NCI-H2227 (cell line): ENCODE results near the gene AGPAT1.
A peak's percentile ranks its signal among the peaks of the same experiment; 100 is the strongest.
"Not testable (repeated sequence)": the region's sequence is repeated elsewhere in the genome, so short reads cannot be mapped to it uniquely, and the experiment has no call there.

ENCODE experiments used
- DNase-seq: peaks from one replicate; lab custom pipeline; 2025; ENCODE audit not compliant: unreplicated experiment; lab: John Stamatoyannopoulos, UW

Gene AGPAT1

DNA sequence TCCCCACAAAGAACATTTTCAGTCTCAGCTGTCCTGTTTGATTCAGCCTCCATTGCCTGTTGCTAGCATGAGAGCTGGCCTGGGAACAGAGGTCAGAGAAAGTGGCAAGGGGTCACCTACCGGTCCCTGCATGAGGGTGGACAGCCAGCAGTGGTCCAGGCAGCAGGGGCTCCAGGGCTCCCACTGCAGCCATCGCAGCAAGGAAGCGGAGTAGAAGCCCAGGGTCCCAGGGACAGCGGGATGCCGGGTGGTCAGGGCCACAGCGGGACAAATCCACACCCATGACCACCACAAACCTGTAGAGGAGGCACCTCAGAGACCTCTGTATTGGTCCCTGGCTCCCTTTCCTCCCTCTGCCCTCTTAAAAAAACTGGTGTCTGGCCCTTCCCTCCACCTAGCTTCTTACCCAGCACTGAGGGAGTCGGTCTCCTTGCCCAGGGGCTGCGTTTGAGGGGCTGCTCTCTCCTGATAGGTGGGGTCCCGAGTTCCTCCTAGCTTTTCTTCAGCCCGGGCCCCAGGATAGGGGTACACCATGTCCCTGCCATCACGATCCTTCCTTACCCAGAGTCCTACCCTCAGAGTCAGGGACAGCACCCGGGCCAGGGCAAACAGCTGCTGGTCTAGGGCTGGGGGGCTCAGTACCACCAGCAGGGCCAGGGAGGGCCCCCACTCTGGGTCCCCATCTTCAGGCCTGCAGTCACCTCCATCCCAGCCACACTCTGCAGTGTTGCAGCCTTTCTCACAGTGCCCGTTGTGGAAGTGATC lies 25.0 kb upstream of the AGPAT1 start:
- no peak for DNase-seq

DNA sequence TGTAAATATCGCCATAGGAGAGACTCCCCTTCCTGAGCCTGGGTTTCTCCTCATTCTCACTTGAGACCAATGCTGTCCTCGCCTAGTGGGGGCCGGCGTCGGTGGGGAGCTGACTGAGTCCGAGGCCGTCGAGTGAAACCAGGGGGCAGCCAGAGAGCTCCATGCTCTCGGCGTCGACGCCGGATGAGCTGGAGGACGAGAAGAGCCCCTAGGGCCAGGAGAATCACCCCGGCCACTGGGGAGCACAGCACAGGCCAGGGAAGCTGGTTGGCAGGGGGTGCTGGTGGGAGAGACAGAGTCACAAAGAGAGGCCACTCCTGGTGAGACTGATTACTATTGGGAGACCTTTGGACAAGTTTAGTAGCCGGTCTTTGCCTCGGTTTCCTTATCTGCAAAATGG lies 23.0 kb upstream of the AGPAT1 start:
- no peak for DNase-seq

DNA sequence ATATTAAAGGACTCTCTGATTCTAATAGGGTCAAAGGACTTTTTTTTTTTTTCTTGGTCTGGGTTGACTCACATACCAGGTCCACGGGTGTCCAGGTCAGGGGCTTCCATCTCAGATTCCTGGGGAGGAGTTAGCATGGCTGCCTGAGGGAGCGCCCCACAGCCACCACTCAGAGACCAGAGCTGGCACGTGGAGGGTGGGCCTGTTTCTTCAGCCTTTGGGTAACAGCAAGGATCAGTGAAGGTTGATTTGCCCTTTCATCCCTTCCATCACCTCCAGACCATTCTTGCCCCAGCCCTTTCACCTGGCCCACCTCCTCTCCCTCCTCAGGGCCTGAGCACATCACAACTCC lies 22.4 kb upstream of the AGPAT1 start:
- DNase-seq = no peak

DNA sequence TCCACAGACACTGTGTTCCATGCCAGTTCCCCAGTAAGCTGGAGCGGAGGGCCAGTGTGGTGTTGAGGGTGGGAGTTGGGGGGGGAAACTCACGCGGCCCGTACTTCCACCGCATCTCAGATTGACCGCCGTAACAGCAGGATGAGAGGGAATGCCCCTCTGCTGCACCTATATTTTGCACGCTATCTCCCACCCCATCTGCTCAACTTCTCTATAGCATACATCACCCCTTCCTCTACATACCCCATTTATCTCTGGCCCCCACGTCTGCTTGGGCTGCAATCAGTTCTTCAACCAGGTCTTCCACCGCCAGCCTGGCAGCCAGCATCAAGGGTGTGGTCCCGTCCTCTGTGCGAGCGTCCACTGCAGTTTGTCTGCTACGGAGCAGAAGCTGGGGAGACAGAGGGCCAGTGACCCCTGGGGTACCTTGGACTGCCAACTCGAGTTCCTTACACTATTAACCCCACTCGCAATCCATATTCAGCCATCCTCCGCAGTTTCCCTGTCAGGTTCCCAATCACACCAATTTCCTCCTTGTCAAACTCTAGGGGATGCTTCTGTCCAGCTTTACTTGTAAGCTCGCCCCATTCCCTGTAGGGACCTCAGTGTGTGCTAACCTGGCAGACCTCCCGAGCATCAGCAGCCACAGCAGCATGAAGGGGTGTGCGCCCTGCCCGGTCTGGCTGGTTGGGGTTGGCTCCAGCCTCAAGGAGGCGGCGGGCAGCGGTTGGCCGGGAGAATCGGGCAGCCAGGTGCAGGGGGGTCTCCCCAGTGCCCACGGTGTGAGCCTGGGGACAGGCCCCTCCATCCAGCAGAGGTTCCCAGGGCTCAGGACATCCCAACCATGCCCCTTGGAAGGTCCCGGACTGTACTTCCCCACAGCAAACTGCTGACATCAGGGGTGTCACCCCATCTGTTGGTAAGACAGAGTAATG lies 21.1 kb upstream of the AGPAT1 start:
- DNase-seq = peak; percentile 65

DNA sequence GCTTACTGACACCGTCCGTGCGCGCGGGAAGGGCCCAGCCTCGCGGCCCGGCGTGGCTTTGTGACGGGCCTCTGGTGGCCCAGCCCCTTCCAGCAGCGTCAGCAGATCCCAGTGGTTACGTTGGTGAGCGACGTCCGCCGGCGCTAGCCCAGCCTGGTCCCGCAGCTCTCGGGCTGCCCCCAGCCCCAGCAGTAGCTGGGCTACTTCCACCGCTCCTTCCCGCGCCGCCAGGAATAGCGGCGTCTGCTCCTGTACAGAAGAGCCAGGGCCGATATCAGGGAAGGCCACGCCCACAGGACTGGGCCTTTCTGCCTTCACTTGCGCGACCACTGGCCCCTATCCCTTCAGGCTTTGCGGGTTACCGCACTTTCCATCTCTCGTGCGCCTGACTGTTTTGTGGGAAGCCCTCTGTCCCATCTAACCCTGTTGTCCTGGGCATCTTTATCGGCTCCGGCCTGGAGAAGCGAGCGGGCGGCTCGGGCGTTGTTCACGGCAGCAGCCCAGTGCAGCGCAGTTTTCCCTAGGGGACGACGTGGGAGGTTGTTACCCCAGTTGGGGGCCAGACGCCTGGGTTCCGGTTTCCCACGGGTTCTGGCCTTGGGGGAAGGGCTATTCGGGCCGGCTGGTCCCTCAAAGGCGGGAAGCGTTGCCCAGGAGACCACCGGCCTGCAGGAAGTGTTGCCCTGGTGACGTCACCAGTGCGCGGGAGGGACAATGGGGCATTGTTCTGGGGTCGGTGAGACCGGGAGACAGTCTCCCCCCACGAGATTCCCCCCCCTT lies 20.2 kb upstream of the AGPAT1 start:
- peak; percentile 97 for DNase-seq

DNA sequence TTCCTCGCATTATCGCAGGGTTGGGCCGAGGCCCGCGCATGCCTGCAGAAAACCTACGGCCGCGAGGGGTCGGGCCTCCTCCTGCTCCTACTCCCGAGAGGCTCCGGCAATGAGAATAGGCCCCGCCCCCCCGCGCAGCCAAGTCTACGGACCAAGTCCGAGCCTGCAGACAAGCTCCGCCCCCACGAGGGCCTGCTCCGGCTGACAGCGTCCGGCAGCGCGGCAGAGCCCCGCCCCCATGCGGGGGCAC lies 19.7 kb upstream of the AGPAT1 start:
- peak; percentile 100 for DNase-seq

DNA sequence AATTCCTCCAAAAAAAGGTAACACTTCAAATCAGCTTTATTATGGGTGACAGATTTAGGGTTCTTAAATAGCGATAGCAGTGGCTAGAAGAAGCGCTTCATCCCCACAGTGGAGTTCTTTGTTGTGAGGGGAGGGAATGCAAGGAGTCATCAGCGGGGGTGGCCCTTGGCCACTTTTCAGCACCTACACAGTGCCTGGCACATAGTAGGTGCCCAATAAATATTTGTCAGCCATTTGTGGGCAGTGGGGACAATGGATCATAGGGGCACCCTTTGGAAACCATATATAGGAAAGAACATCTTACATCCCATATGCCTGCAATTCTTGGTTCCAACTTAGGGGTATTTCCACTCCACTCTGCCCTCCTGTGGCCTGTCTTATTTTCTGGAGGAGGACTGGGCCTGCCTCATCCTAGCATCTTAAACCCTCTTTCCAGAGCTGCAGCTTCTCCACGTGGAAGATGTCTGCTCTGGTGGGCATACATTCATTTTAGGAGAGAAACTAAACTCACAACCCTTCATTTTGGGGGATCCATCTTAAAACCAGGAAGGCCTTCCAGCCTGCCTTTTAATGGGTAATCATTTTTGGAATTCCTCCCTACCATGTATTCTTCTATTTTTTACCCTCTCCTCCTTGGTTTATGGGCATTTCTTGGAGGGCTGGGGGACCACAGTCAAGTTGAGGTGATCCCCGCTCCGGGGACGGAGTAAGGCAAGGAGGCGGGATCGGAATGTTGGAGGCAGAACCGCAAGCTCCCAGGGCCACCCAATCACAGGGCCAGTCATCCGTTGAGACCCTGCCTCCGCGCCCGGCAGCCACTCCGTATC lies 19.2 kb upstream of the AGPAT1 start:
- peak; percentile 65 for DNase-seq

DNA sequence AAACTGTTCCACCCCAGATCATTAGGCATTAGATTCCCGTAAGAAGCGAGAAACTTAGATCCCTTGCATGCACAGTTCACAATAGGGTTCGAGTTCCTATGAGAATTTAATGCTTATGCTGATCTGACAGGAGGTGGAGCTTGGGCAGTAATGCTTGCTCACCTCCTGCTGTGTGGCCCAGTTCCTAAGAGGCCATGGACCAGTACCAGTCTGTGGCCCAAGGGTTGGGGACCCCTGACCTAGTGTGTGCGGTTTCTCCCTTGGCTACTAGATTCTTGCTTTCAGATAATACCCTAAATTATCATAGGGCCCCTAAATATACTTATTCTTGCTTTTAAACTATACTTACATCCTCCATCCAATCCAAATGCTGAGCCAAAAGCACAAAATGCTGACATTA lies 18.5 kb upstream of the AGPAT1 start:
- no peak for DNase-seq

DNA sequence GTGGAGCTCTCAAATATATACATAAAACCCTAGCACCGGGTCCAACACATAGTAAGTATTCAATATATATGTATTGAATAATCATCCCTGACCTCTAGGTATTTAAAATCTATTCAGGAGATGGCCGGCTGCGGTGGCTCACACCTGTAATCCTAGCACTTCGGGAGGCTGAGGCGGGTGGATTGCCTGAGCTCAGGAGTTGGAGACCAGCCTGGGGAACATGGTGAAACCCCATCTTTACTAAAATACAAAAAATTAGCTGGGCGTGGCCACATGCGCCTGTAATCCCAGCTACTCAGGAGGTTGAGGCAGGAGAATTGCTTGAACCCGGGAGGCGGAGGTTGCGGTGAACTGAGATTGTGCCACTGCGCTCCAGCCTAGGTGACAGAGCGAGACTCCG lies 17.2 kb upstream of the AGPAT1 start:
- DNase-seq = not testable (repeated sequence)

DNA sequence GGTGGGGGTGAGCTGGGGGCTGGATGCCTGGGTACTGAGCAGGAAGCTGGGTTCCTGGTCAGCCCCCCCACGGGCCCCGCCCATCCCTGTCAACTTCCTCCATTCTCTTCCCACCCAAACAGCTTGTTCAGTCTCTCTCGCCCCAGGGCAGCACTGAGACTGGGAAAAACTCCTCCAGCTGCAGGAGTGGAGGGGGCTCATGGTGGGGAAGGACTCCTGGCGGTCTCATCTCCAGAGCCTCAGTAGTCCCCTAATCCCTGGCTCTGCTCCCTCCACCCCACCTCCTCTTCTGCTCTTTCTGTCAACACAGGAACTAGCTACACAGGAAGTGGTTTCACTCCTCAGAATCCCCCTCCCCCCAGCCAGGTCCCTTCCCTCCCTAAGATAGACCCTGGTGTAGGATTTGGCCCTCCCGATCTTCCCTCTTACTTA lies 16.7 kb upstream of the AGPAT1 start, which contains the start of gene GPSM3:
GPSM3 (minus strand) TSS at position 36 of the 432 bp plus-strand sequence. CDS start 130 bp downstream, outside the sequence.
- no peak for DNase-seq

DNA sequence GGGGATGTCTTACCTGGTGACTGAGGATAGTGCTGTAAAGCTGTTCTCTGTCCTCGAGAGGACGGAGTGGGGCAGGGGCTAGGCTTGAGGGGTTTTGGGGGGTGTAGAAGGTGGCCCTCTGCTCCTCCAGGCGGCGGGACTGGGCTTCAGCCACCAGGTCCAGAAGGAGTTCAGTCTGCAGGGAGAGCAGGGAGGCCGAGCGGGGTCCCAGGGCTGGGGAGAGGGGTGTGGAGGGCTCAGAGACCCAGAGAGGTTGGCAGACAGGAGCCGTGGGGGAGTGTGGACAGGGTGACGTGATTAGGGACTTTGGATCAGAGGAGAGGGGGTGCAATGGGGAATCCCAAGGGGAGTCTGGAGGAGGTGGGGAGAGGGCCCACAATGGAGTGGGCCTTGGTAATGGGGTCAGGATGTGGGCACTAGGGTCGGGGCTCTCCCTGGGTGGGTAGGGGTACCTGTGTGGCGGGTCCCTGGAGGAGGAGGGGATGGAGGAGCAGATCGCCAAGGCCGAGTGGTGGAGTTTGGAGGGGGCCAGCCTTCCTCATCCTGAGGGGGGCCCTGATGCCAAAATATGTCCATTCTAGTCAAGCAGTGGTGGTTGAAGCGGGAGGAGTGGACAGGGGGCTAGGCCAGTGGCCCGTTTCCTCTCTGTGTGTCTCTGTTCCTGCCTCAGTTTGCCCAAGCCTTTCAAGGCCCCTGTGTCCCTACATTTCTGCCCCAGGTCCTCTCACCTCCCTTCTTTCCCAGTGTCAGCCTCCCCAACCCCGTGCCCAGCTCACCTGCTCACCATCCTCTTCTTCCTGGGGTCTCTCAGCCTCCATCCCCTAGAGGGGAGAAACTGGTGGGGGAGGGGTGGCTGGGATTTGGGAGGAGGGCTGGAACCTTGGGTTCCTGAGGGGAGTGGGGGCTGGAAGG lies 16.1 kb upstream of the AGPAT1 start:
- DNase-seq = no peak

DNA sequence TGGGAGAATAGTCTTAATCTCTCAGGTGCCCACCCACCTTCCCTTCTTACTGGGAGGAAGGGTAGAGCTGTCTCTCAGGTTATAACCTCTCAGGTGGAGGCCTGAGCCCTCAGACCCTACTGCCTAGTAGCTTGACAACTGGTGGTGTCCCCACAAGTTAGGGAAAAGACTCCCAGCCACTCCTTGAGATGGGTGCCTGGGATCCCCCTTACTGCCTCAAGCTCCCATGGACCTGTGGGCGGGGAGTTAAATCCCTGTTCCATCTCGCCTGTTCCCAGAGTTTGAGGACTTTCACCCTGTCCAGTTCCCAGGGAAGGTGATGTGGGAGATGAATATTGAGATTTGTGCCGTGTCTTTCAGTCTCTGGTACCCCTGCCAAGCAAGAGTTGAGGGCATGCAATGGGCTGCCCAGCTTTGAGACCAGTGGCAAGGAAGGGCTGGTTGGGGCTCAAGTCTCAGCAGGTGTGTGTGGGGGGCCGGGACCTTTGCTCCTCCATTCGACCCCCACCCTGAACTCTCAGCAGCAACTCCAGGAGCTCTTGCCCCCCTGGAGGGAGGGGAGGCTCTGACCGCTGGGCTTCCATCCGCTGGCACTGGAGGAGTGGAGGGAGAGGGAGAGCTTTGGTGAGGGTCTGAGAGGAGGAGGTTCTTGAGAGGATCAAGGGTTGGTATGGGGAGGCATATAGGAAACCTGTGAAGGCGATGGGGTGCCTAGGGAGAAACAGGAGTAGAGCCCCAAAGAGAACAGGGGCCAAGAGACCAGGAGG lies 15.2 kb upstream of the AGPAT1 start:
- DNase-seq = no peak

DNA sequence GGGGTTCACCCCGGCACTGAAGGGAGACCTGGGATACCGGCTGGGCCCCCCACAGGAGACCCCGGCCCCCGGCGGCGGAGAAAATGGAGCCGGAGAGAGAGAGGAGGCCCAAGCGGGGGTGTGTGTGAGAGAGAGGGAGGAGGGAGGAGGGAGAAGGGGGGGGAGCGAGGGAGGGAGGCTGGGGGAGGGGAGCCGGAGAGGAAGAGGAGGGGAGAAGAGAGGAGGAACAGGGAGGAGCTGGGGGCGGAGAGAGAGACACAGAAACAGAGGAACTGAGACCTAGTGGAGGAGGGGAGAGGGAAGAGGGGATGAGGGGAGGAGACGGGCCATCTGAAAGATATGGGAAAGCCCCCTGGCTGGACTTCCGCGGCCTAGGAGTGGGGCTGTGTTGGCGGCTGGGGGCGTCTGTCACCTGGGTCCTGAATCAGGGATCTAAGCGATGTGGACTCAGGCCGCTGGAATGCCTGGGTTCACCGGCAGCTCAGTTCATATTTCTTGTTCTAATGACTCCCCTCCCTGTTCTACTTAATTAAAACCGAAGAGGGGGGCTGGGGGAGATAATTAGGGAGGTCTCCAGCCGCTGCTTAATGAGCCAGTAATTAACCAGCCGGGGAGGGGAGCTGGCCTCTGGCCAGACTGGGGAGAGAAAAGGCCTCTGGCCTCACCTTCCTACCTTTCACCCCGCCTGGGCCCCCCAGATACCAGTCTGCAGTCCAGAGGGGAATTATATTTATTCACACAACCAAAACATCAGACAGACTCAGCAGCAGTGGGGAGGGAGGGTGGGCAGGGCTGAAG lies 14.4 kb upstream of the AGPAT1 start, which contains the start of gene PBX2:
PBX2 (minus strand) TSS at position 149 of the 798 bp plus-strand sequence. CDS start 287 bp downstream, outside the sequence.
- peak; percentile 78 for DNase-seq

DNA sequence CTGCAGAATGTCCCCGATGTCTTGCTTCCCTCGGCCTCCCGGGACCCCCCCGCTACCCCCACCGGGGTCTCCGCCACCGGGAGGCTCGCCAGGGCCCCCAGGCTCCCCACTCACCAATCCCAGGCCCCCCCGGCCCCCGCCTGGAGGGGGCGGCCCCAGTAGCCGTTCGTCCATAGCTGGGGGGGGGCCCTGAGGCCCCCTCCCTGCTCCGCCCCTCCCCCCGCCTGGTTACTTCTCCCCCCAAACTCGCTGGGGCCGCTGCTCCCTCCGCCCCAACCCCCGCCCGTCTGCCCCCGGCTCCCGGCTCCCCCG lies 13.8 kb upstream of the AGPAT1 start:
- DNase-seq = no peak

DNA sequence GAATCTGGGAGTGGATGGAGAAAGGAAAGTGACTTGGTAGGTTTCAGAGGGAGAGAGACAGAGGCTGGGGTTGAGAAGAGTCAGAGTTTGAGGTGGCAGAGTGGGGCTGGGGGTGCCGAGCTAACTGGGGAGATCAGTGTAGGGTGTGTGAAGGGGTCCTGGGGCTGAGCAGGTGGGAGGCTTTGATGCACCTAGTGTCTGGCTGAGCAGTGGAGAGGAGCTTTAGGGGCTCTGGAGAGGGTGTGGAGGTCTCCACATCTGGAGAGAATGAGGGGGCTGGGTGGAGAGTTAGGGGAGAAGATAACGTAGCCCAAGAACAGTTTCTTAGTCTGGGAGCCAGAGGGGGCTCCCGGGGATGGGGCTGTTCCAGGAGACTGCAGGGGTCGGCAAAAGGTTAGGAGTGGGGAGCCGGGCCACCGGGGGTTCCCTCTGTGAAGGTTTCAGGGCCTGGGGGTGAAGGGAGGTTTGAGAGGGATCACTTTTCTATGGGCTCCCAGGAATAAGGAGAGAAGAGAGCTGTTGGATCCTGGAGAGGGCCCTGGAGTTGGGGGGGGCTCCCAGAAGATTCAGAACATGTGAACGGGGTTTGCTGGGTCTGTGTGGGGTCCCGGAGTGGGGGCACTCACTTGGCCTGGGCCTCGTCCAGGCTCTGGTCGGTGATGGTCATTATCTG lies 13.3 kb upstream of the AGPAT1 start:
- no peak for DNase-seq

DNA sequence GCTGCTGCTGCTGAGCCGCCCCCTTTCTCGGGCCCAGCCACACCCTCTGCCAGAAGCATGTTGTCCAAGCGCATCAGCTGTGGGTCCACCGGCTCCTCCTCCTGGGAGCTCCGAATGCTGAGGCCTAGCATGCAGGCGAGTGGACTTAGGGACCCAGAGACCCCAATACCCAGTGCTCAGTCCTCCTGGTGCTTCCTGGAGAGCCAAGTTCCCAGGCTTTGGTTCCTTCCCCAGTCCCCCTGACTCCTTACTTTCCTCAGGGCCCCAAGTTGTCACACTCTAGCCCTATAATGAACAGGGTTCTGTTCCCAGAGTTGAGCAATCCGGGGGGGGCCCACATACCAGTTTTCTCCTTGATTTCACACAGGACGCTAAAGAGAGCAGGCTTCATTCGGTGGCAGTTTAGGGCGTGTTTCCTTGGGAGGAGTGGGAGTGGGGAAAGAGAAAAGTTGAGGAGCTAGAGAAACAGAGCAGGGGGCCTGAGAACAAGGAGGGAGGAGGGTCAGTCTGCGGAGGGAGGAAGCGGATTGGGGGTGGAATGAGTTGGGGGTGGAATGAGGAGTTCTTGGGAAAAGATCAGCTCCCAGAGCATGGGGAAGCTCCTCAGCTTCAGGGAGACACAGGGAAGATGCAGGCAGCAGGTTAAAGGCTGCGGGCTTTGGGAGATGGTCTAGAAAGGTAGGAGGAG lies 12.6 kb upstream of the AGPAT1 start:
- peak; percentile 23 for DNase-seq
